Purkinje cell (primary cell): Measurements from ENCODE around the gene HIF1A. TPM values are rescaled to one million over a fixed set of nuclear protein-coding genes. Genes with fewer than 3 reads are reported as not detected.

Source experiments
- polyA plus RNA-seq: library from polyadenylated mRNA; unstranded; fragments of >200 nt; fragmentation: Nextera tagmentation; gene quantifications from 2 replicates; pipeline ENCODE4 v1.2.1, GENCODE V29; 2014

HIF1A gene
- polyA plus RNA-seq: 50.3 and 54.8 TPM in 2 replicates

DNA sequence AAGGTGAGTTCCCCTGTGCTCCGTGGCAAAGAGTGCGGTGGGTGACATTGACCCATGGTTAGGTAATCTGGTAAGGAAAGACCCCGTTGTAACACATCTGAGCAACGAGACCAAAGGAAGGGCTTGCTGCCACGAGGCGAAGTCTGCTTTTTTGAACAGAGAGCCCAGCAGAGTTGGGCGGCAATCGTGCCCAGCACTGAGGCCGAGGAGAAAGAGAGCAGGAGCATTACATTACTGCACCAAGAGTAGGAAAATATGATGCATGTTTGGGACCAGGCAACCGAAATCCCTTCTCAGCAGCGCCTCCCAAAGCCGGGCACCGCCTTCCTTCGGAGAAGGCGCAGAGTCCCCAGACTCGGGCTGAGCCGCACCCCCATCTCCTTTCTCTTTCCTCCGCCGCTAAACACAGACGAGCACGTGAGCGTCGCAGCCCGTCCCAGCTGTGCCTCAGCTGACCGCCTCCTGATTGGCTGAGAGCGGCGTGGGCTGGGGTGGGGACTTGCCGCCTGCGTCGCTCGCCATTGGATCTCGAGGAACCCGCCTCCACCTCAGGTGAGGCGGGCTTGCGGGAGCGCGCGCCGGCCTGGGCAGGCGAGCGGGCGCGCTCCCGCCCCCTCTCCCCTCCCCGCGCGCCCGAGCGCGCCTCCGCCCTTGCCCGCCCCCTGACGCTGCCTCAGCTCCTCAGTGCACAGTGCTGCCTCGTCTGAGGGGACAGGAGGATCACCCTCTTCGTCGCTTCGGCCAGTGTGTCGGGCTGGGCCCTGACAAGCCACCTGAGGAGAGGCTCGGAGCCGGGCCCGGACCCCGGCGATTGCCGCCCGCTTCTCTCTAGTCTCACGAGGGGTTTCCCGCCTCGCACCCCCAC is at the start of gene HIF1A:
Gene HIF1A, plus strand, starts transcription at position 684 of the 865 bp plus-strand sequence. CDS start 292 bp downstream, outside the sequence.

DNA sequence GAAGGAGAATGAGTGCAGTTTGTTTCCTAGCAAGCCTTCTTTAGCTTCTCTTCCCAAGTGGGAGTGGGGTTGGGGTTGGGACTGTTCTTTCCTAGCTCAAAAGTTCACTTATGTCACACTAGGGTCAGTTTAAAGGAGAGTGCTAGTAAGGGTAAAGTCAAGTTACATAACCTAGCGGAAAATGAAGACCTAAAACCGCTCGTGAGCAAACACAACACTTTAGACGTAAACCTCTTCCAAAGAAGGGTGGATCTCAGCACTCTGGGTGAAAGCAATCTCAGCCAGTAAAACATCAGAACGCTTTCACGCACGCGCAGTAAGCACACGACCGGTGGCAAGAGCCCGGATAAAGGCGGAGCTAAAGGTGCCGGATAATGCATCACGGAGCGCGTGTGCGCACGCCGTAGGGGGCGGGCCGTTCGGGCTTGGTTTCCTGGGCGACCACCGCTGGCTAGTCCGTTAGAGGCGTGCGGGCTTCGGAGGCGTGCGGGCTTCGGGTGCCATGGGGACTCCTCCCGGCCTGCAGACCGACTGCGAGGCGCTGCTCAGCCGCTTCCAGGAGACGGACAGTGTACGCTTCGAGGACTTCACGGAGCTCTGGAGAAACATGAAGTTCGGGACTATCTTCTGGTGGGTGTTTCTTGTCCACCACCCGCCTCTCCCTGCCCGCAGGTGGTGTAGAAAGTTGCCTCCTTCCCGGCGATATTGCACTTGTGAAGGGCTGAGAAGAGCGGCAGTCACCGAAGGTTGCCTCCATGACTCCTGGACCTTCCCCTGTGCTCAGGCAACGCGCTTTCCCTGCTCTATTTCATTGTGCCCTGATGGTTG is 66.9 kb downstream of the HIF1A start, which contains the start of gene SNAPC1:
Gene SNAPC1, plus strand, starts transcription at position 462 of the 828 bp plus-strand sequence. Its CDS starts 41 bp downstream, at position 503.

Other genes starting within 250 kb of the HIF1A start
- gene SNAPC1, start 66.9 kb downstream of the HIF1A start, polyA plus RNA-seq: 9.3 and 10.6 TPM in 2 replicates
- gene SYT16, start 117.2 kb downstream of the HIF1A start, polyA plus RNA-seq: 2.4 and 8.6 TPM in 2 replicates